ENCODE results near the gene UQCRQ. TPM values are rescaled to one million over a fixed set of nuclear protein-coding genes. Genes with fewer than 3 reads are reported as not detected.

The UQCRQ gene
- total RNA-seq, 2 experiments from 2014 or later: 621 to 661 TPM

DNA sequence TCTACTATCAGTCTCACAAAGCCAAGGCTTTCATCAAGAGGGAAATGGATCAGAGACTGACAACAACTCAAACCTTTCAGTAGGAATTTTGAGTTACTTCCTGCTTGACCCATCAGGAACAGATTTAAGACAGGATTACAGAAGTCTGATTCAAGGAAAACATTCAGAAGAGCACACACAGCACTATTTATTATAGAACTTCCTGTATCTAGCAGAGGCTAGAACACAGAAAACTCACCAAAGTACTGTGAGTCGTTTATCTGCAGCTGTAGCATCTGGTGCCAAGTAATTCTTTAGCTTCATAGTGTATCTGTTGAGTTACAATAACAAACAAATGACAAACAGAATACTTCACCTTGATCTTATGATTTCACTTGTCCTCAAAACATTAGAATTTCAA, 20.8 kb downstream of the UQCRQ start:
- ChIA-PET POLR2A (no interaction called here), CTCF (interaction anchor here (1.0 kb wide), 1 partner anchor 57 kb away, joined by 4 read pairs; the partner anchor contains the start of gene SHROOM1)

DNA sequence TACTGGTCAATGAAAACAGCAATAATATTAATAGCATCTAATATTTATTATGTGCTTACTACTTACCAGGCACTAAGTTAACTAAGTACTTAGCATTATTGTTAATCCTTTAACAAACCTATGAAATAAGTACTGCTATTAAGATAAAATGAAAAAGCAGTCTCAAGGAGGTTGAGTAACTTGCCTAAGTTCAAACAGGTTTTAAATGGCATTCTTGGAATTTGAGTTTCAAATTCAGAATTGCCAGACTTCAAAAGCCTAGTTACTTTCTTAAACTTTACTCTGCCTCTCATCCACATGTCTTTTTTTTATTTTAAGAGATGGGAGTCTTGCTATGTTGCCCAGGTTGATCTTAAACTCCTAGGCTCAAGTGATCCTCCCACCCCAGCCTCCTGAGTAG, 23.1 kb downstream of the UQCRQ start:
- ChIA-PET CTCF (interaction anchor here (0.9 kb wide), 1 partner anchor 57 kb away, joined by 3 read pairs; no protein-coding TSS in a partner anchor), POLR2A (no interaction called here)

DNA sequence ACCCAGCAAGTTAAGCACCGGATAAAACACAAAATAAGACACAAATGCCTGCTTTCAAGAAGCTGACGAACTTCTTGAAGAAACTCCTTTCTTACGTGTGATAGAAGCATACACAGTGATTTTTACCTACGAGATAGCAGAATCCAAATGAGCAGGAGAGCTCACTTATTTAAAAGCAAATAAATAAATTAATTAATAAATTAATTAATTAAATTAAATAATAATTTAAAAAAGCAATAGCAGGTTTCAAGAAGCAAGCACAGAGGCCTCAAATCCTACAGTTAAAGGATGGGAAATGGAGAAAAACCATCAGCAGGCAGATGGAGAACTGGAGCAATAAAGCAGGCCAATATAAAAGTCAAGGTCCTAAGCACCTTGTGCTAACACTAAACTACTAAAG, 24.4 kb downstream of the UQCRQ start:
- POLR2A ChIA-PET: no interaction called here

DNA sequence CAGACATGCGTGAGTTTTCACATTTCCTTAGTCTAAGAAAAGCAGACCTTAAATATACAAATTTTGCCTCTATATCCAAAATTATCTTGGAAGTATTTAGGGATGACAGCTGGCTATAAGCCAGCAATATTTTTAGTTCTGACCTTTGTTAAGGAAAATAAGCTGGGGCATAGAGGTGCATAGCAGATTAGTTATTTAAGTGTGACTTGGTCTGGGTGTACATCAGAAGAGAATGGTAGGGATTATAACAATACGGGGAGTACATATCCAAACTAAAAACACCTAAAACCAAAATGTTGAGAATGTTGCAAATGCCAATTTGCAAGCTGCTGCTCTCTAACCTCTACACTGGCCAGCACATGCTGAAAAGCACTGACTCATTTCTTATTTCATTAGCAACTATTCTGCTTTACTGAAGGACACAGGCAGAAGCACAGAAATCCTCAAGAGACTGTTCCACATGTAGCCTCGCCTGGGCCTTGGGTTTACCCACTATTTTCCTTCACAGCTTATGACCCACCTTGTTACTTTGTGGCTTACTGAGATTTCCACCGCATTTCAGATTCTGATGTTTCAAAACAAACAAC, 29.4 kb downstream of the UQCRQ start:
- POLR2A ChIA-PET: interaction anchor here (1.2 kb wide), 1 partner anchor 184 kb away, joined by 3 read pairs; no protein-coding TSS in a partner anchor
- CTCF ChIA-PET: interaction anchor here (1.6 kb wide), 1 partner anchor 75 kb away, joined by 5 read pairs; no protein-coding TSS in a partner anchor

More for the DNA sequence above, 24.4 kb downstream of the UQCRQ start:
- CTCF ChIA-PET: no interaction called here

DNA sequence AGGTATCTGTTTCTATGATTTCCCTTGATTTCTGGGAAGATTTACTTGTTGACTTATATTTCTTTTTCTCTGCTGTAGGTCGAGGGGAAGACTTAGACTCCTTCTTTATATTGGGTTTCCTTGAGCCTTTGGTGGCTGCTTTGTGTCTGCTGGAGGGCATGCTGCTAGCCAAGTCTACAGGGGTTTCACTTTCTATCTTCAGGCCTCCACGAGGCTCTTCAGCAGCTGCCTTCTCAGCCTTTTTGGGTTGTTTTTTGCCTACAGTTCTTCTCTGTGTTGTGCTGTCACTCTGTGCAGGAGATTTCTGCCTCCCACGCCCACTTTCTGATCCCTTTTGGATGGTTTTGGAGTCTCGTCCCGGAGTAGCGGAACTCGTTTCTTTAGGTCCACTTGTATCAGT, 30.2 kb downstream of the UQCRQ start:
- POLR2A ChIA-PET: no interaction called here
- CTCF ChIA-PET: no interaction called here

DNA sequence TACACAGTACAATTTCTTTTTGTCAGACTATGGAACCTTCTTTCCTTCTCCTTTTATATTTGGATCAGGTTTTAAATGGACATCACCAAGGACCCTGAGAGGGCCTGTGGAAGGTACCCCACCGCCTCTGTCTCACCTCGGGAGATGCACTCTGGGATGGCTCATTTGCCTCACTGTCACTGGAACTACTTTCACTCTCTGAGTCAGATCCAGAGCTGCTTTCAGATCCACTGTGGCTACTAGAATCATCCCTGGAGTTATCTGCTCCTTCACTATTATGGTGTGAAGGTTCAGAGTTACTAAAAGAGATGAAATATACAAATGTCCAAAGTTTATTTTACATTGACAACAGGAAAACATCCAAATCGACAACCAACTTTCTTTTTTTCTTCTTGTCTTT, 31.7 kb downstream of the UQCRQ start:
- ChIA-PET CTCF (interaction anchor here (0.6 kb wide), 1 partner anchor 31 kb away, joined by 3 read pairs; no protein-coding TSS in a partner anchor), POLR2A (no interaction called here)

DNA sequence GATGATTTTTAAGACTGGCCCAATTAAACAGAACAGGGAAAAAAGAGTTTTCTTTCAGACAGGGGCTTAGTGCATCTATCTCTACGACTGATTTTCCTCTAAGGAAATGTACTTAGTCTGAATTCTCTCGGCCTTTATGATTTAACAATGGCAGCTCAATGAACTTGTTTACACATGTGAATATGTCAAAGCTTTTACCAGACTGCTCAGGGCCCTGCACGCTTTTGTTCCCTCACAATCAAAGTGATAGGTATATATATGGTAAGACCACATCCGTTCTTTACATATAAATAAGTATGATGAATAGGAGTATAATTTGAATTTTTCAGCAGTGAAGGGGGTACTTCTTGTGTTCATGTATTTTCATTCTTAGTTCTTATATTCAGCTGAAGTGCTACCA, 34.6 kb downstream of the UQCRQ start:
- POLR2A ChIA-PET: no interaction called here
- CTCF ChIA-PET: interaction anchor here (1.4 kb wide), 1 partner anchor 9 kb away, joined by 3 read pairs; no protein-coding TSS in a partner anchor

DNA sequence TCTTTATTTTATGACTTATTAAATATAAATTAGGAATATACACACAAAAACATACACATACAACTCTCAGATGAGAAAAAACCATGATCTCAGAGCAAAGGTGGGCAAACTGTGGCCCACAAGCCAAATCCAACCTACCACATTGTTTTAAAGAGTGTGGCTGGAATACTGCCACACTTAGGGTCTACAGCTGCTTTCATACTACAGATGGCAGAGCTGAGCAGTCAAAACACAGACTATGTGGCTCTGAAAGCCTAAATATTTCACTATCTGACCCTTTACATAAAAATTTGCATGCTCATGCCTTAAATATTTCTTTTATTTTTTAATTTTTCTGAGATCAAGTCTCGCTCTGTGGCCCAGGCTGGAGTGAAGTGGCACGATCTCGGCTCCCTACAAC, 35.3 kb downstream of the UQCRQ start:
- ChIA-PET CTCF (interaction anchor here (1.4 kb wide), 1 partner anchor 10 kb away, joined by 3 read pairs; no protein-coding TSS in a partner anchor), POLR2A (no interaction called here)

DNA sequence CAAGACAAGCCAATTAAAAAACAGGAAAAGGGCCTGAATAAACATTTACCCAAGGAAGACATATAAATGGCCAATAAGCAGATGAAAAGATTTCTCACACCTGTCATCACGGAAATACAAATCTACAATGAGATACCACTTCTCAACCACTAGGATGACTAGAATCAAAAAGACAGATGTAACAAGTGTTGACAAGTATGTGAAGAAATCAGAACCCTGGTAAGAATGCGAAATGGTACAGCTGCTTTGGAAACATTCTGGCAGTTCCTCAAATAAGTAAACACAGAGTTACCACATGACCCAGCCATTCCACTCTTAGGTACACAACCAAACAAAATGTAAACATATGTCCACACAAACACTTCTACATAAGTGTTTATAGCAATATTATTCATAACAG, 39.5 kb downstream of the UQCRQ start:
- CTCF ChIA-PET: no interaction called here
- POLR2A ChIA-PET: no interaction called here

DNA sequence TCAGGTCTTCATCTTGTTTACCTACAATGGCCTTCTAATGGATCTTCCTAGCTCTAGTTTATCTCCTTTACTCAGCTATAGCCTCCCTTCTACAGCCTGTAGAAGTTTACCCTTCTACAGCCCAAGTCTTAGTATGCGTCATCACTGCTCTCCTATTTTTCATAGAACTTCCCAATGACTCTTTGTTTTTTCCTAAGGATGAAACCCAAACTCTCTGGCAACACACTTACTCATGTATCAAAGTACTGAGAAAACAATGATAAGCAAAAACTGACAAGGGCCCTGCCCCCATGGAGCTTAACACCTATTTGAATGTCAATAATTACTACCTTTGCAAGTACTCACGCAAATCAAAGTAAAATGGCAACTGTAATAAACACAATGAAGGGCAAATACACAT, 40.7 kb downstream of the UQCRQ start:
- ChIA-PET POLR2A (no interaction called here), CTCF (no interaction called here)

DNA sequence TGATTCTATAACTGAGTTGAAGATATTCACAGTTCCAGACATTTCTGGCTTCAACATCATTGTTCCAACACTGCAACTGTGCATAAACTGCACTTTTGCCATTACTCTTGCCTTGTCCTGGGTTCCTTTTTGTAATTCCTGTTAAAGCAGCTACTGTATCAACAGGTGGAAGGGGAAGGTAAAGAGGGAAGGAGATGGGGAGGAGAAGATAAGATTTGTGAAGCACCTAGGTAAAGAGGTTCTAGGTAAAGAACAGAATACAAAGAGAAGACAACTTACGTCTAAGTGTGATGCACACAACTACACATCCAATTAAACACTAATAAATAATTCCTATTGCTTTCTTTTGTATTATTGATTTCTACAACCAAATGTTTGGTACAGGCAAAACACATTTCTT, 43.3 kb downstream of the UQCRQ start:
- CTCF ChIA-PET: no interaction called here
- POLR2A ChIA-PET: no interaction called here

DNA sequence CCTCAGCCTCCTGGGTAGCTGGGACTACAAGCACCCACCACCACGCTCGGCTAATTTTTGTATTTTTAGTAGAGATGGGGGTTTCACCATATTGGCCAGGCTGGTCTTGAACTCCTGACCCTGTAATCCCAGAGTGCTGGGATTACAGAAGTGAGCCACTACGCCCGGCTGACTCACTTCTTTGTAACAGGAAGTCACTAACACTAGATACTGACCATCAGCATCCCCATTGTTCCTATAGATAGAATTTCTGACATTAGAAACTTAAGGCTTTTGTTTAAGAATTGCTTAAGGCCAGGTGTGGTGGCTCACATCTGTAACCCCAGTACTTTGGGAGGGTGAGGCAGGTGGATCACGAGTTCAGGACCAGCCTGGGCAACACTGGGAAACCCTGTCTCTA, 49.2 kb downstream of the UQCRQ start:
- ChIA-PET CTCF (no interaction called here), POLR2A (no interaction called here)

DNA sequence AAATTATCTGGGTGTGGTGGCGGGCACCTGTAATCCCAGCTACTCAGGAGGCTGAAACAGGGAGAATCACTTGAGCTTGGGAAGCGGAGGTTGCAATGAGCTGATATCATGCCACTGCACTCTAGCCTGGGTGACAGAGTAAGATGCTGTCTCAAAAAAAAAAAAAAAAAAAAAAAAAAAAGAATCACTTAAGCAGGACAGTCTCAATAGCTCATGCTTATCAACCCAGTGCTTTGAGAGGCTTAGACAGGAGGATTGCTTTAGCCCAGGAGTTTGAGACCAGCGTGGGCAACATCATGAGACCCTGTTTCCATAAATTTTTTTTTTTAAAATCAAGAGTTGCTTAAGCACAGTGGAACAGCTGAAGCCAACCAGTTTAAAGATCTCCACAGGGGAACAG, 49.6 kb downstream of the UQCRQ start:
- ChIA-PET CTCF (interaction anchor here (0.6 kb wide), 1 partner anchor 559 kb away, joined by 3 read pairs; no protein-coding TSS in a partner anchor), POLR2A (no interaction called here)

Other genes with a start within 250 kb of the UQCRQ start
- 10 to 100 TPM; 17.8 to 21.0 TPM for gene IL13, start 208.5 kb upstream of the UQCRQ start, total RNA-seq
- gene IL4, start 192.7 kb upstream of the UQCRQ start, total RNA-seq: 1 to 10 TPM; 2.0 to 2.5 TPM
- 10 to 100 TPM; 16.1 to 16.9 TPM for gene KIF3A, start 129.1 kb upstream of the UQCRQ start, total RNA-seq
- 10 to 100 TPM in 1 of 2 experiments, 1 to 10 TPM in 1; 9.3 to 10.2 TPM for gene CCNI2, start 119.2 kb upstream of the UQCRQ start, total RNA-seq
- gene SEPTIN8, start 89.4 kb upstream of the UQCRQ start, total RNA-seq: 10 to 100 TPM; 32.5 TPM
- gene SOWAHA, start 53.3 kb upstream of the UQCRQ start, total RNA-seq: under 1 TPM; 0.06 TPM
- 1 to 10 TPM; 1.6 to 1.9 TPM for gene SHROOM1, start 36.0 kb upstream of the UQCRQ start, total RNA-seq
- gene GDF9, start 173 bp upstream of the UQCRQ start, total RNA-seq: under 1 TPM; 0.23 to 0.27 TPM
- gene LEAP2, start 7.0 kb downstream of the UQCRQ start, total RNA-seq: 1 to 10 TPM; 3.5 to 3.9 TPM
- gene AFF4, start 97.0 kb downstream of the UQCRQ start, total RNA-seq: 10 to 100 TPM; 23.2 to 25.7 TPM
- 10 to 100 TPM; 29.9 to 30.6 TPM for gene ZCCHC10, start 159.9 kb downstream of the UQCRQ start, total RNA-seq
- 100 to 1,000 TPM; 249 to 254 TPM for gene HSPA4, start 185.4 kb downstream of the UQCRQ start, total RNA-seq

Measured in activated CD8-positive, alpha-beta memory T cell treated with anti-CD3 and anti-CD28 coated beads for 36 hours (primary cell).